HCT116 (cell line): Measurements from ENCODE around the gene KCND2. TPM values are rescaled to one million over a fixed set of nuclear protein-coding genes. Genes with fewer than 3 reads are reported as not detected.

Source experiments
- ATAC-seq: fragments of 200-7000 bp; cut with Tn5 transposase; 2 replicates; pipeline ENCODE4 v1.9.1; 2020; ENCODE audit warnings: mild to moderate bottlenecking, moderate library complexity
- BruUV-seq: library from RNA; stranded (reverse); fragments of 400-500 nt; replicated peaks from 2 replicates; lab custom pipeline; 2021; lab: Mats Ljungman, UMichigan
- CTCF ChIA-PET: fragments of 300-600 bp; sonication (Branson Sonifier 250); formaldehyde crosslinking; loops from one replicate; lab custom pipeline; 2021; ENCODE audit warnings: antibody characterized with exemption; lab: Charles Lee
- POLR2A ChIA-PET: fragments of 300-600, 350-600 bp; sonication (Branson Sonifier 250); formaldehyde crosslinking; loops from one replicate; lab custom pipeline; 2021; ENCODE audit warnings: antibody characterized with exemption; lab: Charles Lee
- RAD21 ChIA-PET, 2 experiments: fragments of 300-600 bp; sonication (Branson Sonifier 250); formaldehyde crosslinking; loops; one replicate each; lab custom pipeline; 2023; ENCODE audit warnings: low total read pairs in 2 of 2; ENCODE audit not compliant: uncharacterized antibody in 2 of 2, unreplicated experiment in 2 of 2, low non-redundant PET in 1 of 2; lab: Charles Lee
- DNase-seq: peaks from one replicate; pipeline ENCODE4 v3.0.0-alpha.2; 2010; ENCODE audit warnings: low read depth, low spot score
- H2AFZ ChIP-seq: fragments of 200-600 bp; shearing (Covaris generic), sonication (generic); 2 replicates; pipeline ENCODE4 v1.6.1; 2017; ENCODE audit warnings: low read depth, mixed run types, mixed read lengths, antibody characterized with exemption, low read length; ENCODE audit not compliant: poor library complexity, severe bottlenecking
- H3K27ac ChIP-seq: 2 replicates; pipeline ENCODE4 v1.5.1; 2012; ENCODE audit warnings: low read depth, low read length
- H3K27me3 ChIP-seq: fragments of 200-600 bp; sonication (generic); 2 replicates; pipeline ENCODE4 v1.6.1; 2016; ENCODE audit warnings: mixed run types, low read length, mixed read lengths; ENCODE audit not compliant: insufficient read depth
- H3K36me3 ChIP-seq, 2 experiments: fragments of 200-500 bp in 1 of 2; fragments of 200-600 bp in 1 of 2; sonication (Bioruptor generic) in 1 of 2; sonication (generic) in 1 of 2; 2 replicates each; pipeline versions ENCODE4 v1.5.1 to v1.6.1; 2014 to 2016; ENCODE audit warnings: low read length in 2 of 2, inconsistent platforms in 1 of 2, mixed read lengths in 1 of 2, mixed run types in 1 of 2; ENCODE audit not compliant: insufficient read depth in 2 of 2, control insufficient read depth in 1 of 2
- H3K4me1 ChIP-seq, 2 experiments: fragments of 200-600 bp in 1 of 2; sonication (generic) in 1 of 2; 2 replicates each; pipeline versions ENCODE4 v1.5.1 to v1.6.1; 2012 to 2017; ENCODE audit warnings: low read length in 2 of 2, inconsistent platforms in 1 of 2, mild to moderate bottlenecking in 1 of 2, mixed read lengths in 1 of 2, mixed run types in 1 of 2, moderate library complexity in 1 of 2; ENCODE audit not compliant: insufficient read depth in 2 of 2, control insufficient read depth in 1 of 2
- H3K4me2 ChIP-seq: fragments of 200-600 bp; sonication (generic); 2 replicates; pipeline ENCODE4 v1.6.1; 2017; ENCODE audit warnings: mixed run types, low read length, mixed read lengths
- H3K4me3 ChIP-seq, 2 experiments: fragments of 200-600 bp in 1 of 2; sonication (generic) in 1 of 2; replicated peaks in 1 of 2; 2 replicates each; pipeline ENCODE4 v1.5.1; 2011 to 2016; ENCODE audit warnings: low read length in 2 of 2, control low read depth in 1 of 2, low read depth in 1 of 2, mild to moderate bottlenecking in 1 of 2, mixed read lengths in 1 of 2, mixed run types in 1 of 2
- H3K79me2 ChIP-seq: fragments of 200-600 bp; sonication (generic); 2 replicates; pipeline ENCODE4 v1.6.1; 2017; ENCODE audit warnings: mild to moderate bottlenecking, mixed run types, low read length, moderate library complexity, mixed read lengths; ENCODE audit not compliant: insufficient read depth
- H3K9ac ChIP-seq: fragments of 200-600 bp; sonication (generic); 2 replicates; pipeline ENCODE4 v1.6.1; 2016; ENCODE audit warnings: low read length, mixed read lengths
- H3K9me2 ChIP-seq: fragments of 200-600 bp; sonication (generic), shearing (Covaris generic); 2 replicates; pipeline ENCODE4 v1.6.1; 2017; ENCODE audit warnings: mixed run types, mild to moderate bottlenecking, moderate library complexity; ENCODE audit not compliant: insufficient read depth
- H3K9me3 ChIP-seq, 2 experiments: fragments of 200-500 bp in 1 of 2; fragments of 200-600 bp in 1 of 2; sonication (Bioruptor generic) in 1 of 2; sonication (generic) in 1 of 2; 2 replicates each; pipeline ENCODE4 v1.6.1; 2014 to 2017; ENCODE audit warnings: low read length in 2 of 2, mixed read lengths in 2 of 2, inconsistent platforms in 1 of 2, low read depth in 1 of 2, mild to moderate bottlenecking in 1 of 2, mixed run types in 1 of 2, moderate library complexity in 1 of 2; ENCODE audit not compliant: control insufficient read depth in 1 of 2, insufficient read depth in 1 of 2
- H4K20me1 ChIP-seq: fragments of 200-600 bp; sonication (generic), shearing (Covaris generic); 2 replicates; pipeline ENCODE4 v1.6.1; 2017; ENCODE audit warnings: mixed run types, mild to moderate bottlenecking, moderate library complexity; ENCODE audit not compliant: insufficient read depth
- EGR1 ChIP-seq: IDR thresholded peaks from 2 replicates; pipeline ENCODE4 v1.6.1; 2012; ENCODE audit warnings: low read depth
- POLR2A ChIP-seq: IDR thresholded peaks from 2 replicates; pipeline ENCODE4 v1.7.0; 2011; ENCODE audit warnings: borderline replicate concordance; ENCODE audit not compliant: insufficient read depth, insufficient read length; ENCODE audit errors: extremely low read depth
- POLR2AphosphoS5 ChIP-seq: IDR thresholded peaks from 2 replicates; pipeline ENCODE4 v1.6.1; 2011; ENCODE audit warnings: mild to moderate bottlenecking, low read depth, low read length, moderate library complexity
- RAD21 ChIP-seq: IDR thresholded peaks from 2 replicates; pipeline ENCODE4 v1.6.1; 2012; ENCODE audit warnings: low read depth, mild to moderate bottlenecking
- SRF ChIP-seq: IDR thresholded peaks from 2 replicates; pipeline ENCODE4 v1.6.1; 2012; ENCODE audit warnings: low read depth
- intact Hi-C: fragments of 100-400 bp; cut with micrococcal nuclease; formaldehyde crosslinking; loops from 2 replicates; pipeline ENCODE4 v1.10.0; 2022
- total RNA-seq: library from RNA; stranded (reverse); gene quantifications from one replicate; pipeline ENCODE4 v1.2.1, GENCODE V29; 2021; ENCODE audit not compliant: unreplicated experiment
- TF ChIP-seq, protein P1 (sequence below): IDR thresholded peaks from 2 replicates; pipeline ENCODE4 v1.6.1; 2012
- TF ChIP-seq, protein P2 (sequence below), 3 experiments: fragments of 200-600 bp in 1 of 3; sonication (generic) in 1 of 3; IDR thresholded peaks in 2 of 3; conservative IDR thresholded peaks in 1 of 3; 2 replicates each; pipeline ENCODE4 v1.5.1; 2012 to 2017; ENCODE audit warnings: low read depth in 2 of 3, low read length in 2 of 3, antibody characterized with exemption in 1 of 3, borderline replicate concordance in 1 of 3, control low read depth in 1 of 3, mild to moderate bottlenecking in 1 of 3, mixed read lengths in 1 of 3, mixed run types in 1 of 3, moderate library complexity in 1 of 3; ENCODE audit not compliant: insufficient read depth in 1 of 3

Gene KCND2
- total RNA-seq, 1 experiment from 2014 or later = 0.05 TPM

DNA sequence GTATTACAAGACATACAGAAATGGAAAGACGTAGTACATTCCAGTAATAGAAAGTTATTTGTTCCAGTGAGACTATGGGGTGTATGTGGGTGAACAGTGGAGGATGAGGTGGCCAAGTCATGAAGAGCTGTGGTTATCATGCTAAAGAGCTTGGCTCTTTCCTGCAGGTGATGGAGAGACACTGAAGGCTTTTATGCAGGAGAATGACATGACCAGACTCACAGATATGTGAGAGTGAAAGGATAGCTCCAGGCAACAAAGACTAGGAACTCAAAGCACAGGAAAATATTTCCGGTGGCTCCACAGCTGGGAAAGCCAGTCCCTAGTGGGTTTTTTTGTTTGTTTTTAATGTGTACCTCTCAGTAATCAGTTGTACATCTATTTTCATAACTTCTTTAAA, 451.5 kb downstream of the KCND2 start:
- Histone ChIP-seq H3K36me3 (no peaks in the 10 kb centered on the region), H3K27ac (no peak overlapping the region), H3K9ac (no peak overlapping the region), H3K79me2 (no peaks in the 10 kb centered on the region), H3K4me2 (no peak overlapping the region), H2AFZ (no peak overlapping the region), H4K20me1 (no peaks in the 10 kb centered on the region), H3K4me1 (peaks cover 0 to 3% of the 10 kb centered on the region in 2 experiments; a peak in 1 of 4 replicates)
- POLR2A ChIA-PET = no interaction called here
- TF ChIP-seq SRF (no peak), POLR2A (no peak), POLR2AphosphoS5 (no peak), EGR1 (no peak), RAD21 (no peak)
- TF ChIP-seq, protein P1, sequence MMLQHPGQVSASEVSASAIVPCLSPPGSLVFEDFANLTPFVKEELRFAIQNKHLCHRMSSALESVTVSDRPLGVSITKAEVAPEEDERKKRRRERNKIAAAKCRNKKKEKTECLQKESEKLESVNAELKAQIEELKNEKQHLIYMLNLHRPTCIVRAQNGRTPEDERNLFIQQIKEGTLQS = no peak
- TF ChIP-seq, protein P2, sequence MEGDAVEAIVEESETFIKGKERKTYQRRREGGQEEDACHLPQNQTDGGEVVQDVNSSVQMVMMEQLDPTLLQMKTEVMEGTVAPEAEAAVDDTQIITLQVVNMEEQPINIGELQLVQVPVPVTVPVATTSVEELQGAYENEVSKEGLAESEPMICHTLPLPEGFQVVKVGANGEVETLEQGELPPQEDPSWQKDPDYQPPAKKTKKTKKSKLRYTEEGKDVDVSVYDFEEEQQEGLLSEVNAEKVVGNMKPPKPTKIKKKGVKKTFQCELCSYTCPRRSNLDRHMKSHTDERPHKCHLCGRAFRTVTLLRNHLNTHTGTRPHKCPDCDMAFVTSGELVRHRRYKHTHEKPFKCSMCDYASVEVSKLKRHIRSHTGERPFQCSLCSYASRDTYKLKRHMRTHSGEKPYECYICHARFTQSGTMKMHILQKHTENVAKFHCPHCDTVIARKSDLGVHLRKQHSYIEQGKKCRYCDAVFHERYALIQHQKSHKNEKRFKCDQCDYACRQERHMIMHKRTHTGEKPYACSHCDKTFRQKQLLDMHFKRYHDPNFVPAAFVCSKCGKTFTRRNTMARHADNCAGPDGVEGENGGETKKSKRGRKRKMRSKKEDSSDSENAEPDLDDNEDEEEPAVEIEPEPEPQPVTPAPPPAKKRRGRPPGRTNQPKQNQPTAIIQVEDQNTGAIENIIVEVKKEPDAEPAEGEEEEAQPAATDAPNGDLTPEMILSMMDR (IDR thresholded peaks at IDR 0.05 in 2 of 3, conservative IDR thresholded peaks at IDR 0.05 in 1 of 3; ENCODE audit: borderline replicate concordance in 1 of 3, insufficient read depth in 1 of 3, low read depth in 2 of 3, low read length in 2 of 3) = no peak
- TF ChIP-seq, all 23 proteins: peak for 0
- no peak for ATAC-seq
- DNase-seq = no peak
- Histone ChIP-seq H3K4me3 (no peak overlapping the region), H3K9me2 (no peaks in the 10 kb centered on the region), H3K9me3 (no peaks in the 10 kb centered on the region), H3K27me3 (no peaks in the 10 kb centered on the region)
- BruUV-seq = no TSS peak
- ChIA-PET CTCF (interaction anchor here (1.1 to 2.0 kb wide), 4 partner anchors 9 to 789 kb away, joined by 3 to 8 read pairs (median 4); no protein-coding TSS in a partner anchor), RAD21 (no interaction called here)
- intact Hi-C loops = loop anchor here (10.0 kb wide), 2 partner anchors 790 to 1810 kb away; no protein-coding TSS in a partner anchor
